SW 1271 (cell line): ENCODE results near the gene ZNF184.

Experiments
- DNase-seq, 2 experiments: peaks; one replicate each; lab custom pipeline; 2025; lab: John Stamatoyannopoulos, UW

Gene ZNF184

GRCh38 chr6:27472617-27473400, at the start of gene ZNF184:
Gene ZNF184, minus strand, starts transcription at chr6:27473105. Its CDS starts 811 bp downstream, at chr6:27472294.
- DNase-seq: peak; percentile 96 to 99

GRCh38 chr6:27518881-27519795, 46.2 kb upstream of the ZNF184 start:
- DNase-seq: peak; percentile 74 to 90

DNA sequence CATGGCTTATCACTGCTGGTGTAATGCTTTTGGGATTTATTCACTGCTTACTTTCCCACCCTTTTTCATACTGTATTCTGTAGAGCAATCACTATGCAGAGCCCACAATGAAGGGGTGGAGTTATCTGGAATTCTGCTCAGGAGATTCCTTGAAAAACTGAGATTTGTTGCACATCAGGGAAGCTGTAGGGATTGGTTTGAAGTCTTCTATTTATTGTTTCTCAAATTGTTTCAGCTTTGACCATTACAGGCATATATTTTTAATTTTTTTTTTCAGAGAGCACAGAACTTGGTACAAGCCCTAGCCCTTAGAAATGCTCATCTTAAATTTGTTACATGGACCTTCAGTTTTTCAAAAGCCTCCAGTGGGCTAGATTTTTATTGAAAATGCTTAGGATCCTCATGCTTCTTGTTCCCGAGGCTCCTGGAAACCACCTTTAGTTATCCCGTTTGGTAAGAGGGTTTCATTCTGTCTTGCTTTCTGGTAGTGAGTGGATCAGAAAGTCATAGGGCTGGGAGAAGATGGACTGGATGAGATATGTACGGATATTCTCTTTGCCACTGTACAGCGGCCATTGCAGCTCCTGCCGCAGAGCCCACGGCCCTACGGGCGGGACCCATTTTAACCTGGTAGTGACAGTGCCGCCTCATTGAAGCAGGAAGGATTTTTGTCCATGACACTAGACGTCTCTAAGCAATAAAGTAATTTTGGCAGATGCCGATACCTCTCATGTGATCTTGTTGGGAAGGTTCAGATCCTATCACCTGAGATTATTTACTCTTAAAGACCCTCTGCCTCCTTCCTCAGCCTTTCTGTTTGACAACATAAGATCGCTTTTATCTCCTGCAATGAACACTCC, 45.3 kb upstream of the ZNF184 start:
- DNase-seq: no peak

- no peak for DNase-seq
These were observed 44.3 kb upstream of the ZNF184 start for GRCh38 chr6:27517238-27517637.

GRCh38 chr6:27514906-27515495, 42.1 kb upstream of the ZNF184 start:
- DNase-seq: no peak

DNA sequence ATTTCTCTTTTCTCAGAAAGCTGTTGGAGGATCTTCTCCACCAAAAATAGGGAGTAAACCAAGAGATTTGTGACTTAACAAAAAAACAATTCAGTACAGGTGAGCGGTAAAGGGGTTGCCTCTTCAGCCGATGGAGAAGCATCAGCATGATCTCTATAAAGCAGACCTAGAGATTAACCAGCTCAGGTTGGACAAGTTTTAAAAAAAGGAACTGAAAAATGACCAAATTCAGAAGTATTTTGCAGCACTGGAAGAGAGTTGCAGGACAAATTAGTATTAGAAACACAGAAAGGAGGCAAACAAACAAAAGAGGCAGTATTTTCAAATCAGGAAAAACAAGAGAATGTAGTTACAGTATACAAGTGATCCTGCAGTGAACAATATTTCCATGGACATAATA, 39.6 kb upstream of the ZNF184 start:
- no peak for DNase-seq

GRCh38 chr6:27507041-27507956, 34.4 kb upstream of the ZNF184 start:
- DNase-seq: no peak

- DNase-seq: peak; percentile 75 to 94
These were observed 32.5 kb upstream of the ZNF184 start for GRCh38 chr6:27505209-27506027.

- DNase-seq: peak; percentile 46 to 84
These were observed 30.6 kb upstream of the ZNF184 start for GRCh38 chr6:27503436-27504030.

DNA sequence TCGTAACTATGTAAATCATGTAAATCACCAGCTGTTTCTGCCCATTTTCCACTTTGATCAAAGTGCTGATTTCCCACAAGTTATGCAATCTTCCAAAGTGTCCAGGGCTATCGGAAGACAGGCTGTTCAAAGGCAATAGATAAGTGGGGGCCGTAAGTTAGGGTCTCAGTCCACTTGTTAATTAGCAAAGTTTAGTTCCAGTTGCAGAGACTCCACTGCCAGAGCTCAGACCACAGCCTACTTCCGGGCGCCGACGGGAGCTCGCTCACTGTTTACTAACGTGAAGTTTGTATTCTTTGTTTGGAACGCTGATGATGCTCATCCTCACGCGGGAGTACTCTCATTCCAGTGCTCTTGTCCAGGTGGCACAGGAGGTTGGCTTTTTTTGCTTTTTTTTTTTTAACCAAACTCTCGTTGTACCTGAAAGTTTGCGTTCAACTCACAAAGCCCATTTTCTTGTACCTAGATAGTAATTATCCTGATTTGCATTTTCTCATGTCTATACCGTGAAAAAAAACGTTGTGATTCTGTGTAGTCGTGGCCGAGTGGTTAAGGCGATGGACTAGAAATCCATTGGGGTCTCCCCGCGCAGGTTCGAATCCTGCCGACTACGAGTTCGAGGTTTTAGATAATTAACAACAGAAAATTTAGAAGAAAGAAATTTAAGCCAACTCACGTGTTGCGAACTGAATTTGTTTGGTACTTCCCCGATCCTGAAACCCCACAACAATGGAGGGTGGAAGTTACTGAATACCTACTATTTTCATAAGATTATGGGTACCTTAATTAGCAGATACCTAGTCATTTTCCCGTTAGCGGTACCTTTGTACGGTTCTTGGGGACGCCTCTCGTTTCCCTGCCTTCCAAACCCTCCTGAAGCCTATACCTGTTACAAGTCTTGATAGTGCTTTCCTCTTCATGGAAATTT, 29.9 kb upstream of the ZNF184 start:
- DNase-seq: peak; percentile 77 to 90

- no peak for DNase-seq
These were observed 28.3 kb upstream of the ZNF184 start for GRCh38 chr6:27501187-27501586.

GRCh38 chr6:27500177-27500576, 27.3 kb upstream of the ZNF184 start:
- no peak for DNase-seq

DNA sequence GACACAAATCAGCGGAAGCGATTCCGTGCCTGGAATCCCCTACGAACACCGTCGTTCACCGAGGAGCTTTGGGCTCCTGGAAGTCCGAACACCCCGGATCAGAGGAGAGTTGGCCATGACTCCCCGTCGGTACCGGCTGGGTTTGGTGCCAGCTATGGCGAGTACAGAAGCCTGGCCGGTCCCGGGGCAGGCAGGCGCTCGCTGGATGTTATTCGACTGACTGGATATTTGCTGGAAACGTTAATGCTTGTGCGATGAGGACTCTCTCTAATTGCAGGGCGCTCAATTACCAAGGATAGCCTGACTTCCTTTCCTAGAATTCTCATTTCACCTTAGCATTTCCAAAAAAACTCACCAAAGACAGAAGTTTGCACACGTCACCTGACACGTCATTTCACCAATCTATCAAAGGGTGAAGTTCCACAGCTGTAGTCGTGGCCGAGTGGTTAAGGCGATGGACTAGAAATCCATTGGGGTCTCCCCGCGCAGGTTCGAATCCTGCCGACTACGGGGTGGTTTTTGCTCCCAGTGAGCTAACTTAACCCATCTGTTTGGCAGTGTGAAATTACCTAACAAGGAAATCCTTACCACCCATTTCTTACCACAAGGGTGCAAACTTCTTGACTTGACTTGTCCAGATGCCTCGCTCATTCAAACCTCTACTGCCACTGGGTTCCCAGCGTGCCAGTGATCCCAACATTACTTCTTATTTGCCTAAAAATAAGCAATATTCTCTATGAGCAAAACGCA, 22.7 kb upstream of the ZNF184 start:
- peak in 1 of 2 experiments; percentile 54 for DNase-seq

DNA sequence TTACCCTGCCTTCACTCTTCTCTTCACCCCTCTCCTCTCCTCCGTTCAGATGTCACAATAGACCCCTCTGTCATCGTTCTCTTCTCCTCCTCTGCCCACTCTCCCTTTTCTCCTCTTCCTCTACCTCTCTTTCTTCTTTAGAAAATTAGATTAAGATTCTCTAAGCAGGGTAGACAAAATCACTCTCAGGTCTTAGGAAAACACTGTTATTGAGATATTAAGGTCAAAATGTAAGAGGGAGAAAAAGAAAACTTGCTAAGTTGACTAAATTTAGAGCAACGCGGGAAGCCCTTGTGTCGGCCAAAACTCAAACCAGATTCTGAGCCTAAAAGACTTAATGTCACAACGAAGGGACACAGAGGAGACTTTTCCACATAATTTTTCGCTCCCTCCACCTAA, 22.1 kb upstream of the ZNF184 start:
- DNase-seq: no peak

DNA sequence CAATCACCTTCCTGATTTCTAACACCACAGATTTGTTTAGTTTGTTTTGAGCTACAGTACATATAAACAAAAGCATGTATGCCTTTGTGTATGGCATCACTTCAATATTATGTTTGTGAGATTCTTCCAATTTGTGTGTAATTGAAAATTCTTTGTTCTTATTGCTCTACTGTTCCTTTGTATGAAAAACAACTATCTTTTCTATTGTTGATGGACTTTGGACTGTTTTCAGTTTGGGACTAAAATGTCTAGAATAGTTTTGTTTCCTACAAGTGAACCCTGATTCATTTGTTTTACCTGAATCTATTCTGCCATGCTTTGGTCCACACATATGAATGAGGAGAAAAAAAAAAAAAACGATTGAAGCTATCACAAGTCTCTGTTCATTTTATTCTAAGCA, 21.2 kb upstream of the ZNF184 start:
- no peak for DNase-seq

DNA sequence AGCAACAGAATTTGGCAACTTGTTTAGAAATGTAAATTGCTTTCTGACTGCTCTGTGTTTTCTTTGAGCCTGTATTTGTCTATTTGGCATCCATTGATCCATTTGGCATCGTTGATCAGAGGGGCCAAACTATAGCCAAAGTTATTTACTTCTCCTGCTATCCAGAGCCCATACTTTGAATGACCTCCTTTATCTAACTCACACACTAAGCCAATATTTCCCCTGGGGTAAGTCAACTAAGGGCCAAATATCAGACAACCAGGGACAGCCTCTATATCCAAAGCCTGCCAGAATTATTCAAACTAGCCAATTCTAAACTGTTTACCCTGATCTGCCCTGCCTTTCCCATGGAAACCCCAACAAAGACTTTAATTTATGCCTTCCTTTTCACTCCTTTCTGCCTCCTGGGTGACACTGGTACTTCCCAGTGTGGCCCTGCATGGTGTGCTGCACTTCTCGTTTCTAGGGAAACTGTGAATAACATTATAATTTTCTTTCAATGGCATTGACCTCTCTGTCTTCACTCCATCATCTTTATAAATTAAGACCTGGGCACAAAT, 19.8 kb upstream of the ZNF184 start:
- DNase-seq: no peak
